Measurements from ENCODE around the gene TNNT2. TPM values are rescaled to one million over a fixed set of nuclear protein-coding genes. Genes with fewer than 3 reads are reported as not detected.
A peak's percentile ranks its signal among the peaks of the same experiment; 100 is the strongest.

TNNT2 gene
- total RNA-seq, 1 experiment from 2014 or later = 6.4 TPM

GRCh38 chr1:201335174-201335870 is 42.2 kb downstream of the TNNT2 start:
- no peak overlapping the region for H3K4me2 ChIP-seq
- no peak for TF ChIP-seq CTCF (conservative IDR thresholded peaks at IDR 0.05)
- TF ChIP-seq EZH2 (IDR thresholded peaks at IDR 0.05; ENCODE audit: low read depth) = no peak
- H3K36me3 ChIP-seq (ENCODE audit: low read depth) = no peaks in the 10 kb centered on the region
- intact Hi-C loops (cut with micrococcal nuclease; ENCODE audit: unreplicated experiment) = no loop called here
- no peaks in the 10 kb centered on the region for H3K27me3 ChIP-seq (ENCODE audit: insufficient read depth, low read depth)
- H3F3A ChIP-seq (ENCODE audit: insufficient read depth, low read depth) = no peaks in the 10 kb centered on the region
- no peaks in the 10 kb centered on the region for H3K4me1 ChIP-seq (replicated peaks; ENCODE audit: insufficient read depth)
- H4K20me1 ChIP-seq (ENCODE audit: insufficient read depth) = no peaks in the 10 kb centered on the region
- H3K27ac ChIP-seq = no peak overlapping the region
- no peaks in the 10 kb centered on the region for H3K79me2 ChIP-seq (ENCODE audit: low read depth)
- no peak overlapping the region for H2AFZ ChIP-seq
- no peaks in the 10 kb centered on the region for H3K9me2 ChIP-seq (ENCODE audit: insufficient read depth)
- BruUV-seq (replicated peaks) = no TSS peak
- CTCF ChIA-PET = no interaction called here
- POLR2A ChIA-PET (ENCODE audit: unreplicated experiment) = interaction anchor here (0.6 kb wide), 1 partner anchor 23 kb away, joined by 7 read pairs; no protein-coding TSS in a partner anchor
- H3K9me3 ChIP-seq (ENCODE audit: insufficient read depth, low read depth) = no peaks in the 10 kb centered on the region
- no peak overlapping the region for H3K4me3 ChIP-seq
- DNase-seq = peak in 1 of 2 experiments; percentile 25

GRCh38 chr1:201334325-201335173 is 42.9 kb downstream of the TNNT2 start:
- H3K4me2 ChIP-seq = no peak overlapping the region
- no peaks in the 10 kb centered on the region for H3K9me3 ChIP-seq (ENCODE audit: insufficient read depth, low read depth)
- TF ChIP-seq EZH2 (IDR thresholded peaks at IDR 0.05; ENCODE audit: low read depth) (no peak), CTCF (conservative IDR thresholded peaks at IDR 0.05) (no peak)
- no peaks in the 10 kb centered on the region for H3F3A ChIP-seq (ENCODE audit: insufficient read depth, low read depth)
- POLR2A ChIA-PET (ENCODE audit: unreplicated experiment) = interaction anchor here (0.6 kb wide), 1 partner anchor 23 kb away, joined by 7 read pairs; no protein-coding TSS in a partner anchor
- intact Hi-C loops (cut with micrococcal nuclease; ENCODE audit: unreplicated experiment) = no loop called here
- H3K36me3 ChIP-seq (ENCODE audit: low read depth) = no peaks in the 10 kb centered on the region
- no peaks in the 10 kb centered on the region for H4K20me1 ChIP-seq (ENCODE audit: insufficient read depth)
- H3K27me3 ChIP-seq (ENCODE audit: insufficient read depth, low read depth) = no peaks in the 10 kb centered on the region
- H3K27ac ChIP-seq = no peak overlapping the region
- no peak overlapping the region for H2AFZ ChIP-seq
- H3K9me2 ChIP-seq (ENCODE audit: insufficient read depth) = no peaks in the 10 kb centered on the region
- no TSS peak for BruUV-seq (replicated peaks)
- CTCF ChIA-PET = no interaction called here
- no peak overlapping the region for H3K4me3 ChIP-seq
- DNase-seq = peak in 1 of 2 experiments; percentile 21
- H3K79me2 ChIP-seq (ENCODE audit: low read depth) = no peaks in the 10 kb centered on the region
- H3K4me1 ChIP-seq (replicated peaks; ENCODE audit: insufficient read depth) = no peaks in the 10 kb centered on the region

- CTCF ChIA-PET = no interaction called here
- POLR2A ChIA-PET (ENCODE audit: unreplicated experiment) = no interaction called here
- Histone ChIP-seq H3K9me3 (ENCODE audit: insufficient read depth, low read depth) (no peaks in the 10 kb centered on the region), H3K27me3 (ENCODE audit: insufficient read depth, low read depth) (no peaks in the 10 kb centered on the region), H3K27ac (no peak overlapping the region), H3K4me1 (replicated peaks; ENCODE audit: insufficient read depth) (no peaks in the 10 kb centered on the region), H4K20me1 (ENCODE audit: insufficient read depth) (no peaks in the 10 kb centered on the region), H3K9me2 (ENCODE audit: insufficient read depth) (no peaks in the 10 kb centered on the region), H3K4me2 (no peak overlapping the region), H3K4me3 (no peak overlapping the region), H3K36me3 (ENCODE audit: low read depth) (no peaks in the 10 kb centered on the region), H2AFZ (no peak overlapping the region), H3F3A (ENCODE audit: insufficient read depth, low read depth) (no peaks in the 10 kb centered on the region), H3K79me2 (ENCODE audit: low read depth) (no peaks in the 10 kb centered on the region)
- intact Hi-C loops (cut with micrococcal nuclease; ENCODE audit: unreplicated experiment) = no loop called here
- BruUV-seq (replicated peaks) = no TSS peak
- DNase-seq = peak in 1 of 2 experiments; percentile 5
- TF ChIP-seq EZH2 (IDR thresholded peaks at IDR 0.05; ENCODE audit: low read depth) (no peak), CTCF (conservative IDR thresholded peaks at IDR 0.05) (no peak)
These were observed 44.7 kb downstream of the TNNT2 start for GRCh38 chr1:201332616-201333335.

Measured in PC-9 (cell line).